Stimulated activated CD8-positive, alpha-beta memory T cell treated with anti-CD3 and anti-CD28 coated beads, Interleukin-15, amount 100 ng/mL, for 48 hours (primary cell): ENCODE measurements around the gene SLC16A11.

Experiments used
- DNase-seq, 2 donors: peaks; one replicate each; pipeline ENCODE4 v3.0.0-alpha.2; 2020; ENCODE audit warnings: low read depth in 2 of 2

SLC16A11 gene

DNA sequence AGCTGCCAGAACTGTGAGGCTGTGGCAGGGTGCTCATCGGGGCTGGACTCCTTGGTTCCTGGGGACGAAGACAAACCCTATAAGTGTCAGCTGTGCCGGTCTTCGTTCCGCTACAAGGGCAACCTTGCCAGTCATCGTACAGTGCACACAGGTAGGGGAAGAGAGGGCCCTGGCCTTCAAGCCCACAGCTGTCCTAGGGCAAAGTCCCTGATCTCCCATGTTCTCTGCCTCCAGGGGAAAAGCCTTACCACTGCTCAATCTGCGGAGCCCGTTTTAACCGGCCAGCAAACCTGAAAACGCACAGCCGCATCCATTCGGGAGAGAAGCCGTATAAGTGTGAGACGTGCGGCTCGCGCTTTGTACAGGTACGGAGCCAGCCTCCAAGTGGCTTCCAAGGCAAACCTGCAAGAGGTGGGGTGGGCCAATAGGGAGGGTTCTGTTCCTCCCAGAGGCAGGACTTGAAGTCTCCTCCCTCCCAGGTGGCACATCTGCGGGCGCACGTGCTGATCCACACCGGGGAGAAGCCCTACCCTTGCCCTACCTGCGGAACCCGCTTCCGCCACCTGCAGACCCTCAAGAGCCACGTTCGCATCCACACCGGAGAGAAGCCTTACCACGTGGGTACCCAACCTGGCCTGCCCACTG lies 17.3 kb downstream of the SLC16A11 start:
- no peak for DNase-seq

- DNase-seq, result no peak
Measured at GRCh38 chr17:7025245-7025644, 18.6 kb downstream of the SLC16A11 start.

- no peak for DNase-seq
Measured at GRCh38 chr17:7024402-7024785, 19.5 kb downstream of the SLC16A11 start.

GRCh38 chr17:7023576-7024401 lies 20.1 kb downstream of the SLC16A11 start:
- DNase-seq, result peak; percentile 90 to 94

DNA sequence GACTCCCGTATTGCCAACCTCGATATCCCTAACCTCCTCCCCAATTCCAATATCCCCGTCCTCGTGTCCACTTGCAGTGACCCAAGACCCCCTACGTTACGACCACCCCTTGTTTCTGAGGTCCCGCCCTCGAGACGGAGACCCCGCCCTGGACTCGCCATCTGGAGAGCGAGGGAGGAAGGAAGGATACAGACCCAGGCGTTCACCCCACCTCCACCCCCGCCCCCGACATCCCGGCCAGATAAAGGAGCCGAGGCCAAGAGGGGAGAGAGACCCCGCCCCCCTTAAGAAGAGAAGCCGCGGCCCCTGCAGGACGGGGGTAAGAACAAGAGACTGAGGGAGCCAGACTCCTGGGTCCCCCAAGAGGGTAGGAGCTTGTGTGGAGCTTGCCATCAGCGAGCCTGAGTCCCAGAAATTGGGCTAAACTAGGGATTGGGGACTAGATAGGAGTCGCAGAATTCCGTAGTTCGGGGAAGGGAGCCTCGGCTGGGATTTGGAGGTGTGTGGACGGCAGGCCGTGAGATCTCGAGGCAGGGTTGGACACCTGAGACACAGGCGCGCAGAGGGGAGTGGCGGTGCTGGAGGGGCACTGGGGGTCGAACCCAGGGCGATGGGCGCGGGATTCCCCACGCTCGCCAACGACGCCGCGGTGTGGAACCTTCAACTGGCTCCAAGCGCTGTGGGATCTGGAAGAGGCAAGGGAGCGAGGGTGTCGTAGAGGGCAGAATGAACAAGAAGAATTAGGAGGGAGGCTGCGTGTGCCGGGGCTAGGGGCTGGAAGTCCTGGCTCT lies 20.9 kb downstream of the SLC16A11 start, which contains the start of gene BCL6B:
TSS of gene BCL6B (plus strand) at position 270 of the 791 bp plus-strand sequence. CDS start 622 bp downstream, outside the sequence.
- DNase-seq, result no peak

- peak; percentile 76 to 78 for DNase-seq
Measured at GRCh38 chr17:7021993-7022778, 21.7 kb downstream of the SLC16A11 start.

DNA sequence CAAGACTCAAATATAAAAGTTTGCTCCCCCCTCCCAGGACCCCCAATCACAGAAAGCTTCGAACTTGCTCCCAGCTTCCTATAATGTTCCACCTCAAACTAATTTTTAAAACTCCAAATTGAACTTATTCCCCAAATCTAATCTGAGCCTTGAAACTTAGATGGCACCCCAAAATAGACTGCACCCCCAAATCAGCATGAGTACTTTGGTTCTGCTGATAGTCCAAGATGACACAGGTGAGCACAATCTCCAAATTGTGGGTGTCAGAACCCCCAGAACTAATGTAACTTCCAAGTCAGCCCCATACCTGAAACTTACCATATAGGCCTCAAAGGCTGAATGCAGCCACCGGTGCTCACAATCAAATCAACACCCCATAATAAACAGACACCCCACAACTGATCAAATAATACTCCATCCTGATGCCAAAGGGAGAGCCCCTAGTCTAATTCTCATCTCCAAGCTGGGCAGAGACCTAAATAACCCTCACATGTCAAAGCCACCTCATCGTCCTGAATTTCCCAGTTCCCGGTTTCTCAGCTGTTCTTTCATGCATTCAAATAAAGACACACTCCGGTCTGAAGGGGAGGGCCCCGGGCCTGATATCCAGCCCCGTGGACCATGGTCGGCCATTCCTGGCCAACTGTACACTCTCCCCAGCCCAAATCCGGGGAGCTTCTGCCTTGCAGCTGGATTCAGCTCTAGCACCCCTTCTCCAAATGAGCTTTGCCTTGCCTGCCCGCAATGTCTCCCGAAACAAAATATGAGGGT lies 22.8 kb downstream of the SLC16A11 start:
- DNase-seq, result no peak

GRCh38 chr17:7019839-7020519 lies 23.9 kb downstream of the SLC16A11 start:
- no peak for DNase-seq

GRCh38 chr17:7019367-7019766 lies 24.5 kb downstream of the SLC16A11 start:
- DNase-seq, result no peak

- DNase-seq, result no peak
Measured at GRCh38 chr17:7018331-7018964, 25.4 kb downstream of the SLC16A11 start.

DNA sequence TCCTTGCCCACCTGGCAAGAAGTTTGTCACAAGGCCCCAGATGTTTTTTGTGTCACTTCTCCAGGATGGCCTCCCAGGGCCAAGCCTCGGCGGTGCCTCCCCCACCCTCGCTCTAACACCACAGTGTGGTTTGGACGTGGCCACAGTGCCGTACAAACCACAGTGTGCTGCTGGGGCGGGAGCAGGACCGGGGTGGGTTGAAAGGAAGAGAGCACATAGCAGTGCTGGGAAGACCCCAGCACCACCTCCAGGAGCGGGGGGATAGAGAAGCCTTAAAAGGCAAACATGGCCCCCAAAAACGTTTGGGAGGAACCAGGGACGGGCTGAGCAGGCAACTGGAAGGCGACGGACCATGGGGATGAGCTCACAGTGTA lies 26.1 kb downstream of the SLC16A11 start:
- DNase-seq, result peak in 1 of 2 donors; percentile 55

GRCh38 chr17:7016886-7017826 lies 26.7 kb downstream of the SLC16A11 start:
- DNase-seq, result no peak

- no peak for DNase-seq
Measured at GRCh38 chr17:7016418-7016817, 27.5 kb downstream of the SLC16A11 start.

GRCh38 chr17:7014995-7015958 lies 28.6 kb downstream of the SLC16A11 start:
- DNase-seq, result peak; percentile 73 to 80

DNA sequence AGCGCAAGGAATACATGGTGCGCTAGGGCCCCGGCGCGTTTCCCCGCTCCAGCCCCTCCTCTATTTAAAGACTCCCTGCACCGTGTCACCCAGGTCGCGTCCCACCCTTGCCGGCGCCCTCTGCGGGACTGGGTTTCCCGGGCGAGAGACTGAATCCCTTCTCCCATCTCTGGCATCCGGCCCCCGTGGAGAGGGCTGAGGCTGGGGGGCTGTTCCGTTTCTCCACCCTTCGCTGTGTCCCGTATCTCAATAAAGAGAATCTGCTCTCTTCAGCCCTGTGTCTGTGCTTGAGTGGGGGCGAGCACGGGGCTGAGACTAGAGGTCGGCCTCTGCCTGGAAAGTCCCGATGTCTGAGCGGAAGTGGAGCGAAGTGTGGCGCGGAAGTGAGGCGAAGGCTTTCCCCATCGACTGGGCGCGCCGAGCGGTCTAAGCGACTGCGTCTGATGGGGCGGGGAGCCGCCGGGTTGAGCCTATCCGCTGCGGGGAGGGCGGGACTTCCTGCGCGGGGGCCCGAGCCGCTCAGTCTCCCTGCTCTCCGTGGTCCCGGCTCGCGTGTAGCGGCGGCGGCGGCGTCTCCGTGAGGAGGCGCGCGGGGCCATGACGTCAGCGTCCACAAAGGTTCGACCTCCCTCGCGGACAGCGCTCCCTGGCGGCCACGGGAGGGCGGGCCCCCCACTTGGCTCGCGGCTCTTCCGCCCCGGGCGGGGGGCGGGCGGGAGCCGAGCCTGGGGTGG lies 29.5 kb downstream of the SLC16A11 start:
- DNase-seq, result peak; percentile 98

- DNase-seq, result no peak
Measured at GRCh38 chr17:7011942-7012254, 32.0 kb downstream of the SLC16A11 start.

GRCh38 chr17:7011415-7011814 lies 32.5 kb downstream of the SLC16A11 start:
- DNase-seq, result no peak
